ENCODE measurements around the gene LHFPL4.

LHFPL4 gene

DNA sequence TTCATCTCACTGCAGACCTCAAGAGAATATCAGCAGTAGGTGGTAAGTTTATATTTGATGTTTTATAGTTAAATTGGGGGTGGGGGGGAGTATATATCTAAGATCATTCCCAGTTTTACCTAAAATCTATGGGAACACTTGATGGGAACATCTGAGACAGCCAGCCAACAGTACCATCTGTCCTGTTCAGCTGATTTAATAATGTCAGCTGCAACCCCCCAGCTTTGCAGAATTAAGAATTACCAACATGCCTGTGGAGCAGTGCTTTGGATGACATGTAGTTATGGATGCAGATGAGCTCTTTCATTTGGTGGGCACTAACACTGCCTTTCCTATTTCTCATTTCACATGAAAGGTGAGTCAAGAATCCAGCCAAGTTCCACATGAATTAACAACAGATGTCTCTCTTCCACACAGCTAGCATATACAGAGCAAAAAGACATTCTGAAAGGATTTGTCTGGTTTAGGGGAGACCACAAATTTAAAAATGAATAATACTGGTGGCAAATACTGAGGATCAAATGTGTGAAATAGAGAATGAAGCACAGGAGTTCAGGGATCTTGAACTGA, 80.0 kb downstream of the LHFPL4 start:
- peak; percentile 55 for DNase-seq

DNA sequence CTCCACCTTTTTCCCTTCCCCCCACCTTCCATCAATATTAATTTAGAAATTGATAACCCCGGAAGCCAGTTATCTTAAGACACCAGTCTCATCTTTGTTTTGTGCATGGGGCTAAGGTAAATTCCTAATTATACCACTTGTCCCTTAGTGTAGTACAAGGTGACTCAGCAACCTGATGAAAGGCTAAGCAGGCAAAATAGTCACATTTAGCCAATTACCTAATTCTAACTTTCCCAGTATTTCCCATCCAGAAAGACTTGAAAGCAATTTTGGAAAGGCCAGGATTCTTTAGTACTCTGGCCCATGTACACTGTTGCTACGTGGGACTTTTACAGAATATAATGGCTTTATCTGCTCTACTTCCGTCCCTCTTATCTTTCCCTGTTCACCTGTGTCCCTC, 83.6 kb downstream of the LHFPL4 start:
- no peak for DNase-seq

DNA sequence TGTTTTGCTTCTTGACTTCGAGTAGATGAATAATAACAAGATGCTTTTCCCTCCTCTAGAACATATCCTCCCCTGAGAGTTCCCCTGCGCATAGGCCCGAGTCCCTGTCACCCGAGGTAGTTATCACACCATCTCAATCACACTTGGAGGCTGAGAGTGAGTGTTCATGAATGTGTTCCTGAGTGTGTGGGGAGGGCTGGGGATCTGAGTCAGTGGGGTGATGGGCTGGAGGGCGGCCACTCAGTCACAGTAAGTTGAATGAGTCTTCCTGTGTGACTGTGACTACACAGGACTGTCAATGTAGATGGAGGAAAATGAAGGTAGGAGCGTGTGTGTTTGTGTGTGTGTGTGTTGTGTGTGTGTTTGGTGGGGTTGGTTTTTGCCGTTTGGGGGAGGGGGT, 85.2 kb downstream of the LHFPL4 start:
- DNase-seq = no peak

DNA sequence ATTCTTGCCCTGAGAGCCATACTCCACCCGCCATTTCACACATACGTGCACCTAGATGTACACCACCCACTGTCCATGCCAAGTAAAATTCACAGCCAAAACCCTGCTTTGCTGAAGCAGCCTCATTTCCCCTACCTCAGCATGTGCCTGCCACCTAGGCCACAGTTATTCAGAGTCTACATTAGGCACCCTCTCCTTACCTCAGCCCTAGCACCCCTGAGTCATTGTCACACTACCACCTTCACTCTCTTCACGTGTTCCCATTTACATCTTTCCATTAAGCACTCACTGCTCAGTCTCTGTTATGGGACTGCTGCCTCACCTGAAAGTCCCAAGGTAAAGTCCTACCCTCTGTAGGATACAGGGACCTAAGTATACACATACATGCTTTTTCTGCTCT, 86.2 kb downstream of the LHFPL4 start:
- no peak for DNase-seq

DNA sequence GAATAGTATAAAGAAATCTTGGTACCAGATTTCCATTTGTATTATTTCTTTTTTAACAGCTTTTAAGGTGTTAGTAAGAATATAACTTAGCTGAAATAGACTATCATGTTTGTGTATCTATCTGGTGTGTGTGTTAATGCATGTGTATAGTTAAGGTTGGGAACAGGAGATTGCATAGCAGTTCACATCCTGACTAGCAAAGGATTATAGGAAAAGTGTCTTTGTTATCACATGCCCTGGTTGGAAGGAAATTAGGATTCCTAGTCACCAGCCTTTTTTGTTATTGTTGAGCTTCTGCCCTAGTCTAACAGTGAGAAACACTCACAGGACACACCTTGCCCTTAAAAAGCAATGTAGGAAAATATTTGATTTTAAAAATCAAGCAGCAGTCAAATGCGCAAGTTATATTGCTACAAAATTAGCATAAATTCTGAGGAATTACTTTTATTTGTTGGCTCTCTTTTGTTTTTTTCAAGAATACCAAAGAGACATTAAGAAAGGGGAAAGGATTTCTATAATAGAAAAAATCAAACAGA, 98.0 kb downstream of the LHFPL4 start:
- DNase-seq = no peak

DNA sequence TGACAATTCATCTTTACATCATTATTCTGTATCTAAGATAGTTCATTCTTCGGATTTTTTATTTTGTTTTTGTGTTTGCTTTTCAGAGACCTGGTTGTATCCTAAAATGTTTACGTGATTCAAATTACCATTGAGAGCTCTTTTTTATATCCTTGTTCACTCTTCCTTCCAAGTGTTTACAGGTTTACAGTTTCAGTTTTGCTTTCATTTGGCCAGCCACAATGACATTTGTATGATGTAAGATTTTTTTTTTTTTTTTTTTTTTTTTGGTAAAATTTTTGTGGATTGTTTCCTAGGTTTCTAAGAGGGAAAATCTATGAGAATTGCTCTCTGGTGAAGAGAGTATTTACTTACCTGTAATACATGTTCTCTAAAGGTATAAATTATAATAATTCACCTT, 101.2 kb downstream of the LHFPL4 start:
- DNase-seq = no peak

DNA sequence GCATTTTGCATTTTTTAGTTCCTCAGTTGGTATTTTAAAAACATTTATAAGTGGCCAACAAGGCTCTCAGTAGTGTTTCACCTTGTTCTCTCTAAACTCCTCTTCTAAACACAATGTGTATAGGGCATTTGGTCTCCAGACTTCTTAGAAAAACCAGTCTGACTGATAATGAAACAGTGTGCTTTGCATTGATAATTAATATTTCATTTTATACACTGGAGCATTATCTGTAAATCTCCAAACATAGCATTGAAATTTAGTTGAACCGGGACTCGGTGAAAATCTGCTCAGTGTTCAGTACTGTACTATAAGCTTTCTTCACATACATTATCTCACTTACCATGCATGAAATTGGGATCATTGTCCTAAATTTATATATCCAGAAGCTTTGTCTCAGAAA, 102.6 kb downstream of the LHFPL4 start:
- DNase-seq = no peak

DNA sequence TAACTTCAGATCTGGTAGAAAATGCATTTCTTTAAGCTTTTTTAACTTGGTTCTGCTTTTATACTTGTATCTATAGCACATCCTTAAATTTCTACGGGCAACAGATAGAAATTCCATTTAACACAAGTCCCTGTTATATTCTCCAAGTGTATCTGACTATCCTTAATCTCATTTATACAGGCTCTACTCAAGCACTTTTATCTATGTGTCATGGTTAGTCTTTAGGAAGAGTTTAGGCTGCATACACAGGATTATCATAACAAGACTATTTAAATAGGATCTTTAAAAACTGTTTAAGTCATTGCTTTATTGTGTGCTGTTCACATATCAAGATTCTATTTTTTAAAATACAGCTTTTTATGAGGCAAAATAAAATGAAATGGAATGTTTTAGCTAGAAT, 103.5 kb downstream of the LHFPL4 start:
- DNase-seq = no peak

DNA sequence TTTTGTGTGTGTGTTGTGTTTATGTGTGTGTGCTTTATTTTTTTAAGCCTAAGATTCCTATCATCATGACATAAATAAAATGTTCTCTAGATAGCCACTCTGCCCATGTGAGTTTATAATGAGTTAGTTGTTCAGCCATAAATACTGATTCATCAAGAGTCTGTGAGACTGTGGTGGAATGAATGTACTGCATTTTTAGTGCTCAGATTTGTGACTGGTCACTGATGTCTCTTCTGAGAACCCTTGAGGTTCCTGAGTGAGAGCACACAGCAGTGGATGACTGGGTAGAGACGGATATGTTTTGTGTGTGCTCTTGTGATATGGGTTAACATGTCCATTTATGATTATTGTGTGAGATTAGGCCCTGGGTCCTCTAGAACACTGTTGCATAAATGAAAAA, 105.0 kb downstream of the LHFPL4 start:
- no peak for DNase-seq
